ENCODE results near the gene STIM2. TPM values are rescaled to one million over a fixed set of nuclear protein-coding genes. Genes with fewer than 3 reads are reported as not detected.
"Not testable (repeated sequence)": the region's sequence is repeated elsewhere in the genome, so short reads cannot be mapped to it uniquely, and the experiment has no call there.

The STIM2 gene
- total and polyA plus RNA-seq, 2 donors, result 14.9 to 34.9 TPM

DNA sequence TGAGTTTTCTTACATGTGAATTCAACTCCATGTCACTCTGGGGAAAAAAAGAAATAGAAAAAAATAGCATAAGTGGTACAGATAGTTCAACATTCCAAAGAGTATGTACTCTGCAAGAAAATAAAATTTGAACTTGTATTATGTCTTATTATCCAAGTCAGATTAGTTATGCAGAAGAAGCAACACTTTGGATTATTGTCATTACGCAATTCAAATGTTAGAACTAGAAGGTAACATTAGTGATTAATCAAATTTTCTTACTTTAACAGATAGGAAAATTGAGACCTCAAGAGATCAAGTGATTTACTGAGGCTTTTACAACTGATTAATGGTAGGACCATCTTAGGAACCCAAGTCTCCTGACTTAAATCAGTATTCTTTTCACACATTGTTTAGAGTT is 159.1 kb downstream of the STIM2 start:
- H3K36me3 ChIP-seq (ENCODE audit: insufficient read depth), result peaks cover 9% of the 10 kb centered on the region
- WGBS, result 97% methylated on average over 1 of the region's 1 CpG
- no peaks in the 10 kb centered on the region for H3K4me1 ChIP-seq (ENCODE audit: insufficient read depth)
- H3K4me3 ChIP-seq (ENCODE audit: low read depth, low read length), result no peak overlapping the region
- no peak for DNase-seq (ENCODE audit: extremely low spot score)
- no peak overlapping the region for H3K27ac ChIP-seq (ENCODE audit: low read depth)

DNA sequence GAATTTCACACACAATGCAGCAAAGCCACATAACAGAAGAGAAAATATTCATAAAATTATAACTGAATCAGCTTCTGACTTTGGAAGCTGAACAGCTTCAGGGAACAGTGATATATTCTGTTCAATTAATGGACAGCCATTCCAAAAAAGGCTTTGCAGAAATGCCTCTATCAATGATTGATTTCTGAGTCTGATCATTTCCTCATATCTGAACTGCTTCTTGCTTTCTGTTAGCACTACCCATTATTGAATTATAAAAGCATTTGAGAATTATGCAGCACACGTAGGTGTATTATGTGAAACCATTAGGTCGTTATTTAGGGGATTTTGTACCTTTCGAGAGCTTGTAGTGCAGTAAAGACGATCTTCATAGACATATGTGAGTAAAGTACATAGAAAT is 159.6 kb downstream of the STIM2 start:
- peaks cover 9% of the 10 kb centered on the region for H3K36me3 ChIP-seq (ENCODE audit: insufficient read depth)
- H3K4me1 ChIP-seq (ENCODE audit: insufficient read depth), result no peaks in the 10 kb centered on the region
- DNase-seq (ENCODE audit: extremely low spot score), result no peak
- H3K4me3 ChIP-seq (ENCODE audit: low read depth, low read length), result no peak overlapping the region
- WGBS, result 95% methylated on average over 4 of the region's 4 CpGs
- H3K27ac ChIP-seq (ENCODE audit: low read depth), result no peak overlapping the region

DNA sequence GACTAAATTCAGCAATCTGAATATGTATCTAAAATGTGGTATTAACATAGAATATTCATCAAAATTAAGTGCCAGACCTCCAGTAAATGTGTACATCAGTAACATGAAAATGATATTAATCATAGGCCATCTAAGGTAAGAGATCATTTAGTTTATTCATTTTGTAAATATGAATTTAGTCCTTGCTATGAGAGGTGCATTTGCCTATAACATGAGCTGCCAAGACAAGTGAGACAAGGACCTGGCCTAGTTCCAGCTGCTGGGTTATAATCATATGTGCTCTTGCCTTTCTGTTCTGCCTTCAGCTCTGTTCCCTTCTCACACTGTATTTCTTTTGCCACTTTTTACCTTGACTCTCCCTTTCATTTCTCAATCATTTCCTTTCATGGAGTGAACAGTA is 160.0 kb downstream of the STIM2 start:
- Histone ChIP-seq H3K4me3 (ENCODE audit: low read depth, low read length) (no peak overlapping the region), H3K27ac (ENCODE audit: low read depth) (no peak overlapping the region), H3K36me3 (ENCODE audit: insufficient read depth) (peaks cover 9% of the 10 kb centered on the region), H3K4me1 (ENCODE audit: insufficient read depth) (no peaks in the 10 kb centered on the region)
- DNase-seq (ENCODE audit: extremely low spot score), result no peak

DNA sequence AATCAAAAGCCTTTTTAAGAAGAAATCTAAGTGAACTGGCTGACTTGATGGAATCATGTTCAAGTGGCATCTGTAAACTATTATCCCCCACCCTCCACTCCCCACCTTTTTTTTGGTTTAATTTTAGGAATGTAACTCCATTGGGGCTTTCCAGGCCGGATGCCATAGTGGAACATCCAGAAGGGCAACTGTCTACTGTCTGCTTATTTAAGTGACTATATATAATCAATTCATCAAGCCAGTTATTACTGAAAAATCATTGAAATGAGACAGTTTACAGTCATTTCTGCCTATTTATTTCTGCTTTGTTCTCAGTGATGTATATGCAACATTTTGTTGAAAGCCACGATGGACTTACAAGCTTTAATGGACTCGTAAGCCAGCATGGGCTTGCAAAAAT is 162.3 kb downstream of the STIM2 start:
- no peak for DNase-seq (ENCODE audit: extremely low spot score)
- H3K36me3 ChIP-seq (ENCODE audit: insufficient read depth), result peaks cover 6% of the 10 kb centered on the region
- H3K4me1 ChIP-seq (ENCODE audit: insufficient read depth), result no peaks in the 10 kb centered on the region
- no peak overlapping the region for H3K27ac ChIP-seq (ENCODE audit: low read depth)
- 74% methylated on average over 3 of the region's 3 CpGs for WGBS
- H3K4me3 ChIP-seq (ENCODE audit: low read depth, low read length), result no peak overlapping the region

DNA sequence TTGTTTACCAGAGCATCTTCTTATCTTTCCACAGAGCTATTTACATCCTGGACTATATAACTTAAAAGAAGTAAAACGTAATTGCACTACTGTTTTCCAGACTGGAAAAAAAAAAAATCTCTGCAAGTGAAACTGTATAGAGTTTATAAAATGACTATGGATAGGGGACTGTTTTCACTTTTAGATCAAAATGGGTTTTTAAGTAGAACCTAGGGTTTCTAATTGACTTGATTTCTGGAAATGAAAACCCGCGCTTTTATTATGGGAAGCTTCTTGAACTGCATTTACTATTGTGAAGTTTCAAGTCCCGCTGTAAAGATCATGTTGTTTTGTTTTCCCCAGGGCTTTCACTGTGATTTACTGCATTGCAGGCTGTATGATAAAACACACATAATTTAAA is 162.7 kb downstream of the STIM2 start:
- Histone ChIP-seq H3K36me3 (ENCODE audit: insufficient read depth) (peaks cover 3% of the 10 kb centered on the region), H3K4me3 (ENCODE audit: low read depth, low read length) (no peak overlapping the region), H3K4me1 (ENCODE audit: insufficient read depth) (no peaks in the 10 kb centered on the region), H3K27ac (ENCODE audit: low read depth) (no peak overlapping the region)
- DNase-seq (ENCODE audit: extremely low spot score), result no peak
- WGBS, result 81% methylated on average over 4 of the region's 4 CpGs

DNA sequence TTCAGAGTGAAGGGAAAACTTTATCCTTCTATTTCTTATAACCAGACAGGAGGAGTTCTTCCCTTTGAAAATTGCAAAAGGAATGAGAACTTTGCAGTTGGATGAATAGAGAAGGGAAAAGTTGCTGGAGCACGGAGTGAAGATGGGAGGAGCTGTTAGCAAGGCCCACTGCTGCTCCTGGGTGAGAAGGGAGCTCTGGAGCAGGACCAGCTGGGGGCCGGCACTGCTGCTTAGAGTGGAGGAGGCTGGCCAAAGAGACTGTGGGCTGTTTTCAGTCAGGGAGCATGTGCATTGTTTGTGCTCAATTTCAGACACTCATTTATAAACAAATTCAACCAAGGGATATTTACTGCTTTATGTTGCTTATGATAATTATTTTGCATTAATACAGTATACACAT is 164.2 kb downstream of the STIM2 start:
- DNase-seq (ENCODE audit: extremely low spot score), result no peak
- peaks cover 3% of the 10 kb centered on the region for H3K36me3 ChIP-seq (ENCODE audit: insufficient read depth)
- H3K4me3 ChIP-seq (ENCODE audit: low read depth, low read length), result no peak overlapping the region
- 39% methylated on average over 2 of the region's 2 CpGs for WGBS
- no peaks in the 10 kb centered on the region for H3K4me1 ChIP-seq (ENCODE audit: insufficient read depth)
- no peak overlapping the region for H3K27ac ChIP-seq (ENCODE audit: low read depth)

DNA sequence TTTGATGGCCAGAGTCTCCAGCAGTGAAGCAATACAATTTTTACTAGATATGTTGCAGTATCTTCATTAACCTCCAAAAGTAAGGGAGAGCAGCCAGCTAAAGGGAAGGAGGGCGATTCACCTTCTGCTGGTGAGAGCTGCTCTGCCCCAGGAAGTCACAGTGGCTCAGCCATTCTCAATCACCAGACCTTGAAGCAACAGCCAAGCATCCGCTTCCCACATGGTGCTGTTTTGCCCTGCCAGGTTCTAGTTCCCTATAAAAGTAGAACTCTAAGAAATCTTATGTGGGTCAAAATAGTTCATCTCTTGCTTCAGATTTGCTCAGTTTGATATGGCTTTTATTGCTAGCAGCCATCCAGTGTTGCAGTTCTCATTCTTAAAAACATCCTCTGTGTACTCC is 166.8 kb downstream of the STIM2 start:
- H3K27ac ChIP-seq (ENCODE audit: low read depth), result no peak overlapping the region
- no peaks in the 10 kb centered on the region for H3K4me1 ChIP-seq (ENCODE audit: insufficient read depth)
- WGBS, result 87% methylated on average over 2 of the region's 2 CpGs
- DNase-seq (ENCODE audit: extremely low spot score), result no peak
- H3K36me3 ChIP-seq (ENCODE audit: insufficient read depth), result no peaks in the 10 kb centered on the region
- H3K4me3 ChIP-seq (ENCODE audit: low read depth, low read length), result no peak overlapping the region

DNA sequence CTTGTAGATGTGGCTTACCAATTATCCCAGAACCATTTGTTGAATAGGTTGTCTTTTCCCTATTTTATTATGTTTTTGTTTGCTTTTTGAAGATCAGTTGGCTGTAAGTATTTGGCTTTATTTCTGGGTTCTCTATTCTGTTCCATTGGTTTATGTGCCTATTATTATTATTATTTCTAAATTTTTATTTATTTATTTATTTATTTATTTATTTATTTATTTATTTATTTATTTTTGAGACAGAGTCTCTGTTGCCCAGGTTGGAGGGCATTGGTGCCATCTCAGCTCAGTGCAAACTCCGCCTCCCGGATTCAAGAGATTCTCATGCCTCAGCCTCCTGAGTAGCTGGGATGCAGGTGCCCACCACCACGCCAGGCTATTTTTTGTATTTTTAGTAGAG is 174.5 kb downstream of the STIM2 start:
- DNase-seq (ENCODE audit: extremely low spot score); H3K27ac ChIP-seq (ENCODE audit: low read depth); H3K4me3 ChIP-seq (ENCODE audit: low read depth, low read length); H3K4me1 ChIP-seq (ENCODE audit: insufficient read depth); H3K36me3 ChIP-seq (ENCODE audit: insufficient read depth): not testable (repeated sequence)
- 33% methylated on average over 3 of the region's 3 CpGs for WGBS

DNA sequence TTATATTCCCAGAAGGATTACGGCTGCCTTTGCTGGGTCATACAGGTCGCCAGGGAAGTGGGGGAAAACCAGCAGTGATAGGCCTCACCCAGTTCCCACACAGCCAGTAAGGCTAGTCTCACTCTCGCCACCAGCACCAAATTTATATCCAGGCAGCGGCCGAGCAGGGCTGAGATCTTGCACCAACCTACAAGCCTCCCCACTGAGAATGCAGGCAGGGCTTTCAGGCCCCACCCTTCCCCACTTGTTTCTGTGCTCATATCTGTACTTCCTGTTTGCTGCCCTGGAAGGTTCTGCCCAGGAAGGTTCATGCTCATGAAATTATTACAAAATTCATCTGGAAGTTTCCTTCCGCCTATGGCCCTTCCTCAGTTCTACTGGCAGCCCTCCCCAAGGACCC is 179.7 kb downstream of the STIM2 start:
- H3K4me1 ChIP-seq (ENCODE audit: insufficient read depth), result no peaks in the 10 kb centered on the region
- H3K36me3 ChIP-seq (ENCODE audit: insufficient read depth), result no peaks in the 10 kb centered on the region
- H3K27ac ChIP-seq (ENCODE audit: low read depth), result no peak overlapping the region
- WGBS, result 82% methylated on average over 6 of the region's 6 CpGs
- no peak overlapping the region for H3K4me3 ChIP-seq (ENCODE audit: low read depth, low read length)
- DNase-seq (ENCODE audit: extremely low spot score), result no peak

DNA sequence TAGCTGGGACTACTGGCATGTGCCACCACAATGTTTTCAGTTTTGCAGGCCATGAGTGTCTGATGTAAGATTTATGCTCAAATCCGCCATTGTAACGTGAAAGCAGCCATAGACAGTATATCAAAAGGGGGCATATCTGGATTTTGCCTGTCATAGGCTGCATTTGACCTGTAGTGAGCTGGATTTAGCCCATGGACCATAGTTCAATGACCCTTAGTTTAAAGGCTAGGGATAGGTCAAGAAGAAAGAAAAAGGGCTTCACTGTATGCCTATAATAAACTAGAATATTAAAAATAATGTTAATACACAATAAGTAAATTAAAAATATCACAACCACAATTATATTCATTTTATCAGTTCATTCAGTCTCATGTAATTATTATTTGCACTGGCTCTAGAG is 181.8 kb downstream of the STIM2 start:
- Histone ChIP-seq H3K4me1 (ENCODE audit: insufficient read depth) (no peaks in the 10 kb centered on the region), H3K4me3 (ENCODE audit: low read depth, low read length) (no peak overlapping the region), H3K36me3 (ENCODE audit: insufficient read depth) (no peaks in the 10 kb centered on the region), H3K27ac (ENCODE audit: low read depth) (no peak overlapping the region)
- 88% methylated on average over 2 of the region's 2 CpGs for WGBS
- DNase-seq (ENCODE audit: extremely low spot score), result no peak

DNA sequence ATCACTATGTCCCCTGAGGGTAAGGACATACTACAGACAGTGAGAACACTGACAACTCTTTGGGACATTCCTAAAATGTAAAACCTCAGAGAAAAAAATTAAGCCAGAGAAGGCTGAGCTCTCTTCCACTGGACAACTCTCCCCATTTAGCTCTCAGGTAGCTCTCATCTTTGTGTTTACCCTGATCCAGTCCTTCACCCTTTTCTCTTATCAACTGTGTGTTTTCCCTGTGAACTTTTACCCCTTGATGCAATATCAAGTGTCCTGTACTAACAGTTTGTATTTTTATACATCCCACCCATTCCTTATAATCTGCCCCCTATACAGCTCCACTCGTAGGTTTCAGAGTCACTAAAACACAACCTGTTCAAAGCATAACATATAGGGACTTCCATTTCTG is 182.6 kb downstream of the STIM2 start:
- Histone ChIP-seq H3K36me3 (ENCODE audit: insufficient read depth) (no peaks in the 10 kb centered on the region), H3K4me3 (ENCODE audit: low read depth, low read length) (no peak overlapping the region), H3K4me1 (ENCODE audit: insufficient read depth) (no peaks in the 10 kb centered on the region), H3K27ac (ENCODE audit: low read depth) (no peak overlapping the region)
- 63% methylated on average over 1 of the region's 1 CpG for whole genome bisulfite sequencing
- no peak for DNase-seq (ENCODE audit: extremely low spot score)

DNA sequence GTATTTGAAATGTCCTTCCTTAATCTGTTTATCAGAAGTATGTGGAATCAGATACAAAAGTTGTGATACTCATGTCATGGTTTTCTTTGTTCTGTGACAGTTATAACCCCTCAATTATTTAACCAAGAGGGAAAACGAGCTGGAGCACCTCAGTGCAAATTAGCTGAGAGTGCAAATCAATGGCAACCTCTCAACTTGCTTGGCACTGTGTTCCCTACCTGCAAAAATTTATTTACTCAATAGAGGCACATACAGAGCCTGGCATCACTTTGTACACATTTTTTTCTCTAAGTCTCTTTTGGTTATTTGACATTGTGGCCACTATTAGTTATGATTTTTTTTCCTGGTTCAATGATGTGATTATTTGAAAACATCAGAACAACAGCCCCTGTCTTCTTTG is 186.2 kb downstream of the STIM2 start:
- WGBS, result 32% methylated on average over 1 of the region's 1 CpG
- no peak for DNase-seq (ENCODE audit: extremely low spot score)
- Histone ChIP-seq H3K36me3 (ENCODE audit: insufficient read depth) (no peaks in the 10 kb centered on the region), H3K4me3 (ENCODE audit: low read depth, low read length) (no peak overlapping the region), H3K4me1 (ENCODE audit: insufficient read depth) (no peaks in the 10 kb centered on the region), H3K27ac (ENCODE audit: low read depth) (no peak overlapping the region)

DNA sequence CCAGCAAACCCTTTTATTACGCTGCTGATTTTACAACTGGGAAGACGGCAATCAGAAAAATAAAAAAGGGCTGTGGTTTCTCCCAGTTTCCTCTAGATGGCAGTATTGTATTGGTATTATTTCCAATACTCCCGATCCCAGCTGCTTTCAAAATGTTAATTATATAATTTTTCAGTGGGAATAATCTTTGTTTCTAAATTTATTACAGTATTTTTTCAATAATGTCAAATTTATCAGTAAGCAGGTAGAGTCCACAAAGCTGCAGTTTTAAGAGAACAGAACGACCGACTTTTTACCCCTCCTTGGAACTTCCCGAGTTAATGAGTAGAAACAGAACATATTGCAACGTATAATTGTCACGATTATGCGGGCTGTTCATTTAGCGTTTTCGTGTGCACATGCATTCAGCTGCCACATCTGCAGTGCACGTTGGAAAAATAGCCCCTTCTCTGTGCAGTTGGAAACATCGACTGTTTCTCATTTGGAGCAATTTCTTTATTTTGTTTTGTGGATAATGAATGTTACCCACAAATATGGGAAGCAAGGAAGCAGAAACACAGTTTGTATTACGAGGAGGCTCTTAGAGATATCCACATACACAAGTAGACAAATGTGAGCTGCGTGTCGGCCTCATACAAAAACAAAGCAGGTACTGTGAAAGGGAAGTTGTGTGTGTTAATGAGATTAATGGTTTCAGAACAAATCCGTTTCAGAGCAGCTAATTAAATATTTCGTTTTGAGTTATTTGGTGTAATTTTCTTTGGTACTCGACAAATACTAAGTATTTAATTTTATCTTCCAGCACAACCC is 188.0 kb downstream of the STIM2 start:
- peak overlapping the region; percentile 20 for H3K4me3 ChIP-seq (ENCODE audit: low read depth, low read length)

DNA sequence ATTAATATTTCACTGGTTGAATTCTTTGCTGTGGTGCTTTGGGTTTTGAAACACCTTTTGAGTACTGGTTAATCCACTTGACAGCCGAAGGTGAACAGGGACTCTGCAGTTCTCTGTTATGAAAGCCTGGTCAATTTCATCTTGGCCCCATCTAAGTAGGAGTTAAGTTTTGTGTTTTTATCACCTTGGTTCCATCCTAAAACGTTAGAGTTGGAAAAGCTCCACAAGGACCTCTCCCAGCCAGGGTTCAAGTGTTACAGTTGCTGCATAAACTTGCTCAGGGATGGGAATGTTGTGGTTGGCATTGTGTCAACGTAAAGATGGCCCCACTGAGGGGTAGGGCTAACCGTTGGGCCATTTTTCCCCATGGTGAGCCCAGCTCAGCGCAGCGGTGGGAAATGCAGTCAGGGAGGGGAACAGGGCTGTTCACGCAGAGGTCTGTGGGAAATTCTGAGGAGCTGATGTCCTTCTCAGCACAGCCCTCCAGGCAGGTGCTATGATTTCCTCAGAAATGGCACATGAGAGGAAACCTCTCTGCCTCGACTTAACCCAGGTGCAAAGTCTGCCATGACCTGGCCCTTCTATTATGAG is 188.7 kb downstream of the STIM2 start:
- H3K4me3 ChIP-seq (ENCODE audit: low read depth, low read length), result no peak overlapping the region
- H3K36me3 ChIP-seq (ENCODE audit: insufficient read depth), result no peaks in the 10 kb centered on the region
- no peak for DNase-seq (ENCODE audit: extremely low spot score)
- no peak overlapping the region for H3K27ac ChIP-seq (ENCODE audit: low read depth)
- WGBS, result 71% methylated on average over 8 of the region's 8 CpGs
- H3K4me1 ChIP-seq (ENCODE audit: insufficient read depth), result no peaks in the 10 kb centered on the region

More for the DNA sequence above, 188.0 kb downstream of the STIM2 start:
- Histone ChIP-seq H3K27ac (ENCODE audit: low read depth) (no peak overlapping the region), H3K36me3 (ENCODE audit: insufficient read depth) (no peaks in the 10 kb centered on the region), H3K4me1 (ENCODE audit: insufficient read depth) (no peaks in the 10 kb centered on the region)
- 21% methylated on average over 19 of the region's 19 CpGs for WGBS
- DNase-seq (ENCODE audit: extremely low spot score), result no peak
